ENCODE results near the gene ADGRG6. TPM values are rescaled to one million over a fixed set of nuclear protein-coding genes. Genes with fewer than 3 reads are reported as not detected.
A peak's percentile ranks its signal among the peaks of the same experiment; 100 is the strongest.

The ADGRG6 gene
- total RNA-seq, 1 experiment from 2014 or later: 5.3 TPM

DNA sequence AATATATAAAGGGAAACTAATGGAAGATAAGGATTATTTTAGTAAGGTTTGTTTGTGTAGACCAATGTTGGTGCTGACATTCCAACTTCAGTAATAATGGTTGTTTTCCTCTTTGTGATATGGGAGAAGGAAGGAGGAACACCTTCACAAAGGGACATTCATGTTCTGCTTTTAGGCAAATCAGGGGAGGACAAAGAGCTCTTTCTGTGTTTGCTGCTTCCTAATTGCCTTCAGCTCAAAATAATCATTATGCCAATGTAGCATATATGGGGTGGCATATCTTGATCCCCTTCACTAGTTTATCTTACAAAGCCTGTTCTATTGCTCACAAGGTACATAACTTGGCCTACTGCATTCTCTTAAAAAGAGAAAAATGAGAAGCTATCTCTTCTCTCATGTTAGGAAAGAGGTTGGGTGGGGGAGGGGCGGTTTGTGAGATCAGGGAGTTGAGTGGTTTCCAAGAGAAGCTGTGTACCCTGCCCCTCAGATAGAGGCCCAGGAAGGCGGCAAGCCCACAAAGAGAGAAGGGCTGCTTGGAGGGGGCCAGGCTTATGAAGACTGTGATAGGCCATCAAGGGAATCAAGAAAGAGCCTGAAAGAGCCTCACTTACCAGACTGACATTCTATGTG, 4.7 kb upstream of the ADGRG6 start:
- DNase-seq (ENCODE audit: low spot score) (no peak), ATAC-seq (no peak)
- H3K4me3 Mint-ChIP-seq: no peak overlapping the region
- no peaks in the 10 kb centered on the region; the same call in 1 of the 2 replicates for H3K36me3 Mint-ChIP-seq
- CTCF ChIA-PET: no interaction called here
- no peak for TF ChIP-seq SP1 (CRISPR knock-in tag; conservative IDR thresholded peaks at IDR 0.05)
- no peak for TF ChIP-seq NR2C2 (CRISPR knock-in tag; IDR thresholded peaks at IDR 0.05)
- no peak for TF ChIP-seq ATF1 (CRISPR knock-in tag; IDR thresholded peaks at IDR 0.05)
- TF ChIP-seq, protein P1, sequence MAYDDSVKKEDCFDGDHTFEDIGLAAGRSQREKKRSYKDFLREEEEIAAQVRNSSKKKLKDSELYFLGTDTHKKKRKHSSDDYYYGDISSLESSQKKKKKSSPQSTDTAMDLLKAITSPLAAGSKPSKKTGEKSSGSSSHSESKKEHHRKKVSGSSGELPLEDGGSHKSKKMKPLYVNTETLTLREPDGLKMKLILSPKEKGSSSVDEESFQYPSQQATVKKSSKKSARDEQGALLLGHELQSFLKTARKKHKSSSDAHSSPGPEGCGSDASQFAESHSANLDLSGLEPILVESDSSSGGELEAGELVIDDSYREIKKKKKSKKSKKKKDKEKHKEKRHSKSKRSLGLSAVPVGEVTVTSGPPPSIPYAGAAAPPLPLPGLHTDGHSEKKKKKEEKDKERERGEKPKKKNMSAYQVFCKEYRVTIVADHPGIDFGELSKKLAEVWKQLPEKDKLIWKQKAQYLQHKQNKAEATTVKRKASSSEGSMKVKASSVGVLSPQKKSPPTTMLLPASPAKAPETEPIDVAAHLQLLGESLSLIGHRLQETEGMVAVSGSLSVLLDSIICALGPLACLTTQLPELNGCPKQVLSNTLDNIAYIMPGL (CRISPR knock-in tag; IDR thresholded peaks at IDR 0.05): no peak
- peak; percentile 54; the same call in 1 of the 2 replicates for TF ChIP-seq GABPB1 (CRISPR knock-in tag; IDR thresholded peaks at IDR 0.05)
- TF ChIP-seq CREM (CRISPR knock-in tag; IDR thresholded peaks at IDR 0.05): no peak
- no peak for TF ChIP-seq TCF7 (CRISPR knock-in tag; IDR thresholded peaks at IDR 0.05; ENCODE audit: low read depth)
- H3K27me3 Mint-ChIP-seq (ENCODE audit: low read depth): peaks cover 21% of the 10 kb centered on the region
- POLR2A ChIA-PET: interaction anchor here (0.6 kb wide), 1 partner anchor 100 kb away, joined by 4 read pairs; no protein-coding TSS in a partner anchor
- no peak overlapping the region for H3K27ac Mint-ChIP-seq
- peaks cover 31% of the 10 kb centered on the region for H3K4me1 Mint-ChIP-seq
- peaks cover 20% of the 10 kb centered on the region for H3K9me3 Mint-ChIP-seq

- ChIA-PET CTCF (no interaction called here), POLR2A (no interaction called here)
- Mint-ChIP-seq H3K4me3 (no peak overlapping the region), H3K9me3 (peaks cover 20% of the 10 kb centered on the region), H3K36me3 (no peaks in the 10 kb centered on the region; the same call in 1 of the 2 replicates), H3K4me1 (peaks cover 35% of the 10 kb centered on the region), H3K27me3 (ENCODE audit: low read depth) (peaks cover 26% of the 10 kb centered on the region), H3K27ac (no peak overlapping the region)
- ATAC-seq: no peak
- DNase-seq (ENCODE audit: low spot score): no peak
- TF ChIP-seq OVOL2 (CRISPR knock-in tag; IDR thresholded peaks at IDR 0.05; ENCODE audit: borderline replicate concordance) (no peak), ESRRA (CRISPR knock-in tag; IDR thresholded peaks at IDR 0.05; ENCODE audit: borderline replicate concordance) (no peak), ZNF416 (CRISPR knock-in tag; IDR thresholded peaks at IDR 0.05) (no peak), ZBTB21 (CRISPR knock-in tag; IDR thresholded peaks at IDR 0.05; ENCODE audit: borderline replicate concordance) (no peak), JAZF1 (CRISPR knock-in tag; IDR thresholded peaks at IDR 0.05) (no peak), NR3C1 (CRISPR knock-in tag; conservative IDR thresholded peaks at IDR 0.05; ENCODE audit: low read depth) (no peak), ZNF512 (CRISPR knock-in tag; IDR thresholded peaks at IDR 0.05; ENCODE audit: borderline replicate concordance) (no peak), FOXJ3 (CRISPR knock-in tag; IDR thresholded peaks at IDR 0.05; ENCODE audit: borderline replicate concordance) (no peak), MAX (CRISPR knock-in tag; IDR thresholded peaks at IDR 0.05) (no peak), ZNF121 (CRISPR knock-in tag; IDR thresholded peaks at IDR 0.05) (no peak), NFATC4 (CRISPR knock-in tag; IDR thresholded peaks at IDR 0.05) (no peak)
- TF ChIP-seq, protein P2, sequence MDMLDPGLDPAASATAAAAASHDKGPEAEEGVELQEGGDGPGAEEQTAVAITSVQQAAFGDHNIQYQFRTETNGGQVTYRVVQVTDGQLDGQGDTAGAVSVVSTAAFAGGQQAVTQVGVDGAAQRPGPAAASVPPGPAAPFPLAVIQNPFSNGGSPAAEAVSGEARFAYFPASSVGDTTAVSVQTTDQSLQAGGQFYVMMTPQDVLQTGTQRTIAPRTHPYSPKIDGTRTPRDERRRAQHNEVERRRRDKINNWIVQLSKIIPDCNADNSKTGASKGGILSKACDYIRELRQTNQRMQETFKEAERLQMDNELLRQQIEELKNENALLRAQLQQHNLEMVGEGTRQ (CRISPR knock-in tag; IDR thresholded peaks at IDR 0.05): no peak
- TF ChIP-seq, protein P1 (CRISPR knock-in tag; IDR thresholded peaks at IDR 0.05): no peak
- TF ChIP-seq, protein P3, sequence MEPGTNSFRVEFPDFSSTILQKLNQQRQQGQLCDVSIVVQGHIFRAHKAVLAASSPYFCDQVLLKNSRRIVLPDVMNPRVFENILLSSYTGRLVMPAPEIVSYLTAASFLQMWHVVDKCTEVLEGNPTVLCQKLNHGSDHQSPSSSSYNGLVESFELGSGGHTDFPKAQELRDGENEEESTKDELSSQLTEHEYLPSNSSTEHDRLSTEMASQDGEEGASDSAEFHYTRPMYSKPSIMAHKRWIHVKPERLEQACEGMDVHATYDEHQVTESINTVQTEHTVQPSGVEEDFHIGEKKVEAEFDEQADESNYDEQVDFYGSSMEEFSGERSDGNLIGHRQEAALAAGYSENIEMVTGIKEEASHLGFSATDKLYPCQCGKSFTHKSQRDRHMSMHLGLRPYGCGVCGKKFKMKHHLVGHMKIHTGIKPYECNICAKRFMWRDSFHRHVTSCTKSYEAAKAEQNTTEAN (CRISPR knock-in tag; IDR thresholded peaks at IDR 0.05): no peak
- TF ChIP-seq, protein P4, sequence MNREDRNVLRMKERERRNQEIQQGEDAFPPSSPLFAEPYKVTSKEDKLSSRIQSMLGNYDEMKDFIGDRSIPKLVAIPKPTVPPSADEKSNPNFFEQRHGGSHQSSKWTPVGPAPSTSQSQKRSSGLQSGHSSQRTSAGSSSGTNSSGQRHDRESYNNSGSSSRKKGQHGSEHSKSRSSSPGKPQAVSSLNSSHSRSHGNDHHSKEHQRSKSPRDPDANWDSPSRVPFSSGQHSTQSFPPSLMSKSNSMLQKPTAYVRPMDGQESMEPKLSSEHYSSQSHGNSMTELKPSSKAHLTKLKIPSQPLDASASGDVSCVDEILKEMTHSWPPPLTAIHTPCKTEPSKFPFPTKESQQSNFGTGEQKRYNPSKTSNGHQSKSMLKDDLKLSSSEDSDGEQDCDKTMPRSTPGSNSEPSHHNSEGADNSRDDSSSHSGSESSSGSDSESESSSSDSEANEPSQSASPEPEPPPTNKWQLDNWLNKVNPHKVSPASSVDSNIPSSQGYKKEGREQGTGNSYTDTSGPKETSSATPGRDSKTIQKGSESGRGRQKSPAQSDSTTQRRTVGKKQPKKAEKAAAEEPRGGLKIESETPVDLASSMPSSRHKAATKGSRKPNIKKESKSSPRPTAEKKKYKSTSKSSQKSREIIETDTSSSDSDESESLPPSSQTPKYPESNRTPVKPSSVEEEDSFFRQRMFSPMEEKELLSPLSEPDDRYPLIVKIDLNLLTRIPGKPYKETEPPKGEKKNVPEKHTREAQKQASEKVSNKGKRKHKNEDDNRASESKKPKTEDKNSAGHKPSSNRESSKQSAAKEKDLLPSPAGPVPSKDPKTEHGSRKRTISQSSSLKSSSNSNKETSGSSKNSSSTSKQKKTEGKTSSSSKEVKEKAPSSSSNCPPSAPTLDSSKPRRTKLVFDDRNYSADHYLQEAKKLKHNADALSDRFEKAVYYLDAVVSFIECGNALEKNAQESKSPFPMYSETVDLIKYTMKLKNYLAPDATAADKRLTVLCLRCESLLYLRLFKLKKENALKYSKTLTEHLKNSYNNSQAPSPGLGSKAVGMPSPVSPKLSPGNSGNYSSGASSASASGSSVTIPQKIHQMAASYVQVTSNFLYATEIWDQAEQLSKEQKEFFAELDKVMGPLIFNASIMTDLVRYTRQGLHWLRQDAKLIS (CRISPR knock-in tag; IDR thresholded peaks at IDR 0.05; ENCODE audit: borderline replicate concordance): no peak
- TF ChIP-seq, protein P5, sequence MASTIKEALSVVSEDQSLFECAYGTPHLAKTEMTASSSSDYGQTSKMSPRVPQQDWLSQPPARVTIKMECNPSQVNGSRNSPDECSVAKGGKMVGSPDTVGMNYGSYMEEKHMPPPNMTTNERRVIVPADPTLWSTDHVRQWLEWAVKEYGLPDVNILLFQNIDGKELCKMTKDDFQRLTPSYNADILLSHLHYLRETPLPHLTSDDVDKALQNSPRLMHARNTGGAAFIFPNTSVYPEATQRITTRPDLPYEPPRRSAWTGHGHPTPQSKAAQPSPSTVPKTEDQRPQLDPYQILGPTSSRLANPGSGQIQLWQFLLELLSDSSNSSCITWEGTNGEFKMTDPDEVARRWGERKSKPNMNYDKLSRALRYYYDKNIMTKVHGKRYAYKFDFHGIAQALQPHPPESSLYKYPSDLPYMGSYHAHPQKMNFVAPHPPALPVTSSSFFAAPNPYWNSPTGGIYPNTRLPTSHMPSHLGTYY (CRISPR knock-in tag; IDR thresholded peaks at IDR 0.05): no peak
Observed at GRCh38 chr6:142297605-142297995, 4.2 kb upstream of the ADGRG6 start.
